Measurements from ENCODE around the gene ADK.
"Not testable (repeated sequence)": the region's sequence is repeated elsewhere in the genome, so short reads cannot be mapped to it uniquely, and the experiment has no call there.

Gene ADK

GRCh38 chr10:74500816-74501215 is 349.8 kb downstream of the ADK start:
- no peak for DNase-seq

- peak; percentile 87 to 96 for DNase-seq
Measured at GRCh38 chr10:74502963-74503608, 352.1 kb downstream of the ADK start.

- no peak for DNase-seq
Measured at GRCh38 chr10:74507951-74508350, 356.9 kb downstream of the ADK start.

GRCh38 chr10:74510594-74510993 is 359.6 kb downstream of the ADK start:
- no peak for DNase-seq

- no peak for DNase-seq
Measured at GRCh38 chr10:74511051-74511450, 360.0 kb downstream of the ADK start.

GRCh38 chr10:74514322-74514721 is 363.3 kb downstream of the ADK start:
- no peak for DNase-seq

GRCh38 chr10:74518061-74518460 is 367.0 kb downstream of the ADK start:
- DNase-seq, result no peak

GRCh38 chr10:74521526-74521925 is 370.5 kb downstream of the ADK start:
- no peak for DNase-seq

- no peak for DNase-seq
Measured at GRCh38 chr10:74523199-74523598, 372.2 kb downstream of the ADK start.

GRCh38 chr10:74525885-74526284 is 374.9 kb downstream of the ADK start:
- no peak for DNase-seq

- not testable (repeated sequence) for DNase-seq
Measured at GRCh38 chr10:74527611-74528010, 376.6 kb downstream of the ADK start.

GRCh38 chr10:74529205-74529604 is 378.2 kb downstream of the ADK start:
- DNase-seq, result no peak

GRCh38 chr10:74530981-74531380 is 380.0 kb downstream of the ADK start:
- no peak for DNase-seq

GRCh38 chr10:74539317-74539716 is 388.3 kb downstream of the ADK start:
- no peak for DNase-seq

GRCh38 chr10:74541375-74541774 is 390.4 kb downstream of the ADK start:
- DNase-seq, result no peak

GRCh38 chr10:74542077-74542476 is 391.1 kb downstream of the ADK start:
- DNase-seq, result no peak

GRCh38 chr10:74543276-74543675 is 392.3 kb downstream of the ADK start:
- DNase-seq, result no peak

GRCh38 chr10:74544106-74544505 is 393.1 kb downstream of the ADK start:
- DNase-seq, result no peak

- DNase-seq, result no peak
Measured at GRCh38 chr10:74548676-74549075, 397.7 kb downstream of the ADK start.

GRCh38 chr10:74556072-74556705 is 405.2 kb downstream of the ADK start:
- DNase-seq, result no peak

- no peak for DNase-seq
Measured at GRCh38 chr10:74557098-74557497, 406.1 kb downstream of the ADK start.

GRCh38 chr10:74558403-74558802 is 407.4 kb downstream of the ADK start:
- DNase-seq, result no peak

- DNase-seq, result no peak
Measured at GRCh38 chr10:74558897-74559296, 407.9 kb downstream of the ADK start.

GRCh38 chr10:74568896-74569295 is 417.9 kb downstream of the ADK start:
- DNase-seq, result not testable (repeated sequence)

- DNase-seq, result not testable (repeated sequence)
Measured at GRCh38 chr10:74573497-74573896, 422.5 kb downstream of the ADK start.

Data from Kasumi-1 (cell line).